ENCODE data around the gene MAPKAPK3. TPM values are rescaled to one million over a fixed set of nuclear protein-coding genes. Genes with fewer than 3 reads are reported as not detected.

MAPKAPK3 gene
- 5.8 and 6.0 TPM in 2 replicates for total RNA-seq

GRCh38 chr3:50617096-50617791 lies at the start of gene MAPKAPK3:
Gene MAPKAPK3 (plus strand): TSS chr3:50617151. CDS start chr3:50617566, 415 bp downstream.

GRCh38 chr3:50567386-50568167 lies 49.4 kb upstream of the MAPKAPK3 start, which contains the start of gene C3orf18:
Gene C3orf18 (minus strand): TSS chr3:50567747. CDS start chr3:50565699, 2,048 bp downstream.

GRCh38 chr3:50568947-50569749 lies 47.8 kb upstream of the MAPKAPK3 start, which contains the start of gene HEMK1:
Gene HEMK1 (plus strand): TSS chr3:50569522. CDS start chr3:50571105, 1,583 bp downstream.

GRCh38 chr3:50611464-50612233 lies 5.3 kb upstream of the MAPKAPK3 start, which contains the start of gene CISH:
Gene CISH (minus strand): TSS chr3:50611774. CDS start chr3:50611650, 124 bp downstream.

GRCh38 chr3:50674349-50675178 lies 57.6 kb downstream of the MAPKAPK3 start, which contains the start of gene DOCK3:
Gene DOCK3 (plus strand): TSS chr3:50674927. CDS start chr3:50675264, 337 bp downstream.

Other genes starting within 250 kb of the MAPKAPK3 start
- under 0.01 TPM in 1 of 2 replicates, not detected in the other for gene CACNA2D2, start 113.5 kb upstream of the MAPKAPK3 start, total RNA-seq
- gene C3orf18, start 49.4 kb upstream of the MAPKAPK3 start, total RNA-seq: 1.1 and 1.6 TPM in 2 replicates
- gene HEMK1, start 47.6 kb upstream of the MAPKAPK3 start, total RNA-seq: 4.5 and 5.0 TPM in 2 replicates
- 0.11 and 0.17 TPM in 2 replicates for gene CISH, start 5.4 kb upstream of the MAPKAPK3 start, total RNA-seq
- under 0.01 TPM in 2 replicates for gene DOCK3, start 57.8 kb downstream of the MAPKAPK3 start, total RNA-seq

Measured in dermis lymphatic vessel endothelial cell (primary cell).